Measurements from ENCODE around the gene USH2A.

DNA sequence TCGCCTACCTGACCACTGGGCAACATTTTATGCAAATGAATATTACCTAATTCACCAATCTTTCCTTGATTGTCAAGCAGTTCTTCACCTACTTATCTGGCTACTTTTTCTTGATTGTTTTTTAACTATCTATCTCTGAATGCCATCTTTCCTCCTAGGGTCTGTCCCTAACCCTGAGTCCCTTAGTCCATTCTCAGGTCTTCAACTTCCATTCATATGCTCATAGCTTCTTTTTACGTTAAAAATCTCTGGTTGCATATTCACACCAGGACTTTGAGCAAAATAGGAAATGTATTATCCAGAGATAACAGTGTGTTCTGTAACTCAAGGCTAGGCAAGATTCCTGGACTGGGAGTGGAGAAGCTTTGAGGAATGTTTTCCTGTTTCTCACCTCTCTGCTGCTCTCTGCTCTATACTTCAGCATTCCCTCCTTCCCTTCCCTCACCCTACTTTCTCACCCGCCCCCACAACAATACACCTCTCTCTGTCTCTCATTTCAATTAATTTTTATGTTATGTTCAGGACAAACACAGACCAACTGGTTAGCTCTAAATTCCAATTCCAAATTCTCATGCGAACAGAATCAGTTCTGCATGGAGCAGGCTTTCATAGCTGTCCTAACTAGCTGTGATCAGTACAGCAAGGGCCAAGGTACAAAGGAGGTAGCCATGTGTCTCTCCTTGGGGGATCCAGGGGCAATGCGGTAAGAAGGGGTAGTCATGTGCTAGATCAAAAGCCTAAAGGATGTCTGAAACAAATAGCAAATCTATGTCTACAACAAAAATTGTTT lies 278.4 kb downstream of the USH2A start:
- TF ChIP-seq RFX5 (IDR thresholded peaks at IDR 0.05) (no peak), NR3C1 (IDR thresholded peaks at IDR 0.05) (no peak), FOSL2 (IDR thresholded peaks at IDR 0.05) (no peak), FOSL2 (CRISPR knock-in tag; IDR thresholded peaks at IDR 0.05) (no peak), NFE2L2 (conservative IDR thresholded peaks at IDR 0.05; ENCODE audit: low read length) (no peak), FOXS1 (CRISPR knock-in tag; IDR thresholded peaks at IDR 0.05) (no peak), MYC (IDR thresholded peaks at IDR 0.05; ENCODE audit: borderline replicate concordance, low read length) (no peak), PHF8 (IDR thresholded peaks at IDR 0.05; ENCODE audit: borderline replicate concordance, low read depth) (no peak), HMGXB4 (CRISPR knock-in tag; IDR thresholded peaks at IDR 0.05; ENCODE audit: borderline replicate concordance) (no peak)
- TF ChIP-seq, protein P1, sequence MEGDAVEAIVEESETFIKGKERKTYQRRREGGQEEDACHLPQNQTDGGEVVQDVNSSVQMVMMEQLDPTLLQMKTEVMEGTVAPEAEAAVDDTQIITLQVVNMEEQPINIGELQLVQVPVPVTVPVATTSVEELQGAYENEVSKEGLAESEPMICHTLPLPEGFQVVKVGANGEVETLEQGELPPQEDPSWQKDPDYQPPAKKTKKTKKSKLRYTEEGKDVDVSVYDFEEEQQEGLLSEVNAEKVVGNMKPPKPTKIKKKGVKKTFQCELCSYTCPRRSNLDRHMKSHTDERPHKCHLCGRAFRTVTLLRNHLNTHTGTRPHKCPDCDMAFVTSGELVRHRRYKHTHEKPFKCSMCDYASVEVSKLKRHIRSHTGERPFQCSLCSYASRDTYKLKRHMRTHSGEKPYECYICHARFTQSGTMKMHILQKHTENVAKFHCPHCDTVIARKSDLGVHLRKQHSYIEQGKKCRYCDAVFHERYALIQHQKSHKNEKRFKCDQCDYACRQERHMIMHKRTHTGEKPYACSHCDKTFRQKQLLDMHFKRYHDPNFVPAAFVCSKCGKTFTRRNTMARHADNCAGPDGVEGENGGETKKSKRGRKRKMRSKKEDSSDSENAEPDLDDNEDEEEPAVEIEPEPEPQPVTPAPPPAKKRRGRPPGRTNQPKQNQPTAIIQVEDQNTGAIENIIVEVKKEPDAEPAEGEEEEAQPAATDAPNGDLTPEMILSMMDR (IDR thresholded peaks at IDR 0.05): no peak
- TF ChIP-seq, protein P2, sequence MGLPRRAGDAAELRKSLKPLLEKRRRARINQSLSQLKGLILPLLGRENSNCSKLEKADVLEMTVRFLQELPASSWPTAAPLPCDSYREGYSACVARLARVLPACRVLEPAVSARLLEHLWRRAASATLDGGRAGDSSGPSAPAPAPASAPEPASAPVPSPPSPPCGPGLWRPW (IDR thresholded peaks at IDR 0.05): no peak
- TF ChIP-seq, protein P3, sequence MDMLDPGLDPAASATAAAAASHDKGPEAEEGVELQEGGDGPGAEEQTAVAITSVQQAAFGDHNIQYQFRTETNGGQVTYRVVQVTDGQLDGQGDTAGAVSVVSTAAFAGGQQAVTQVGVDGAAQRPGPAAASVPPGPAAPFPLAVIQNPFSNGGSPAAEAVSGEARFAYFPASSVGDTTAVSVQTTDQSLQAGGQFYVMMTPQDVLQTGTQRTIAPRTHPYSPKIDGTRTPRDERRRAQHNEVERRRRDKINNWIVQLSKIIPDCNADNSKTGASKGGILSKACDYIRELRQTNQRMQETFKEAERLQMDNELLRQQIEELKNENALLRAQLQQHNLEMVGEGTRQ (IDR thresholded peaks at IDR 0.05): no peak
